ENCODE measurements around the gene NAA15.

DNA sequence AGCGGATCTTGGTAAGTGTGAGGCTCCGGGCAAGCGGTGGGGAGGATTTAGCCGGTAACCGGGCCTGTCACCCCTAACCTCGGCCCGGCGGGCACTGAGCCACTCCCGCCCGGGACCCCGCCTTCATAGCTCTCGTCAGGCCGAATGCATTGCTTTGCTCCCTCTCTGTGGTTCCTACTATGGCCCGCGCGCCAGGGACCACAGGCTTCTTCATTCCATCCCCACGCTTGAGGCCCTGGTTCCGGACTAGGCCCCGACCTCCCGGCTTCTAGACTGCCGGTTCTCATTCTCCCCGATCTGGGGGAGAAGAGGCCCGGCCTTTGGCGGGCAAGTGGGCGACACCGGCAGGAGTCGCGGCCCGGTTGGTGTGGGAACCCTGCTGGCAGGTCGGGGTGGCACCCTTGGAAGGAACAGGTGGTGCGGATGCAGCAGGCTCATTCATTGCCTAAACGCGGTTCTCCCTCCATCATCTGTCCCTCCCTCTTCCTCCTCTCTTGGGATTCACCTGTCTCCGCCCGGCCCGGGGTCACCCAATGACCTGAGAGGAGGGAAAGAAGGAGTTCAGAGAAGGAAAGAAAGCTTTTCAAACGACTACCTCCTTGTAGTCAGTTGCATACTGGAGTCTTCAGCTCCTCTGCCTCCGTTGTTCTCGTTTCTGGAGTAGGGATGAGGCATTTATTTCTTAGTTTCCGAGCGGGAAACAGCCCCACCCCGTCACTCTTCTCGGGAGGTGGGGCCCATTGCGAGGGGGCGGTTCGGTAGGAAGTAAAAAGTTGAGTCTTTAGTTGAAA, 711 bp downstream of the NAA15 start, which contains the start of gene NDUFC1:
- TF ChIP-seq, protein P1, sequence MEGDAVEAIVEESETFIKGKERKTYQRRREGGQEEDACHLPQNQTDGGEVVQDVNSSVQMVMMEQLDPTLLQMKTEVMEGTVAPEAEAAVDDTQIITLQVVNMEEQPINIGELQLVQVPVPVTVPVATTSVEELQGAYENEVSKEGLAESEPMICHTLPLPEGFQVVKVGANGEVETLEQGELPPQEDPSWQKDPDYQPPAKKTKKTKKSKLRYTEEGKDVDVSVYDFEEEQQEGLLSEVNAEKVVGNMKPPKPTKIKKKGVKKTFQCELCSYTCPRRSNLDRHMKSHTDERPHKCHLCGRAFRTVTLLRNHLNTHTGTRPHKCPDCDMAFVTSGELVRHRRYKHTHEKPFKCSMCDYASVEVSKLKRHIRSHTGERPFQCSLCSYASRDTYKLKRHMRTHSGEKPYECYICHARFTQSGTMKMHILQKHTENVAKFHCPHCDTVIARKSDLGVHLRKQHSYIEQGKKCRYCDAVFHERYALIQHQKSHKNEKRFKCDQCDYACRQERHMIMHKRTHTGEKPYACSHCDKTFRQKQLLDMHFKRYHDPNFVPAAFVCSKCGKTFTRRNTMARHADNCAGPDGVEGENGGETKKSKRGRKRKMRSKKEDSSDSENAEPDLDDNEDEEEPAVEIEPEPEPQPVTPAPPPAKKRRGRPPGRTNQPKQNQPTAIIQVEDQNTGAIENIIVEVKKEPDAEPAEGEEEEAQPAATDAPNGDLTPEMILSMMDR (IDR thresholded peaks at IDR 0.05) = no peak
- TF ChIP-seq POLR2A (IDR thresholded peaks at IDR 0.05) = no peak

All from lower leg skin (tissue), 3 donors.